BJ (cell line): ENCODE data around the gene LIX1L. TPM values are rescaled to one million over a fixed set of nuclear protein-coding genes. Genes with fewer than 3 reads are reported as not detected.
A peak's percentile ranks its signal among the peaks of the same experiment; 100 is the strongest.
"Not testable (repeated sequence)": the region's sequence is repeated elsewhere in the genome, so short reads cannot be mapped to it uniquely, and the experiment has no call there.

Experiments used
- CTCF ChIA-PET: fragments of 350-600 bp; formaldehyde crosslinking; extraction: SDS; loops from one replicate; lab custom pipeline; 2021; ENCODE audit warnings: antibody characterized with exemption, inconsistent platforms; lab: Yijun Ruan, JAX
- POLR2A ChIA-PET: fragments of 300-600 bp; sonication (Branson Sonifier 250); formaldehyde crosslinking; extraction: SDS; loops from one replicate; lab custom pipeline; 2021; ENCODE audit warnings: antibody characterized with exemption; lab: Charles Lee
- DNase-seq: peaks from one replicate; pipeline ENCODE4 v3.0.0-alpha.2; 2011; ENCODE audit warnings: low read depth
- H3K27me3 ChIP-seq: 2 replicates; pipeline ENCODE4 v1.6.0; 2011; ENCODE audit warnings: low read length; ENCODE audit not compliant: control insufficient read depth, insufficient read depth
- H3K36me3 ChIP-seq: 2 replicates; pipeline ENCODE4 v1.5.1; 2011; ENCODE audit warnings: low read length; ENCODE audit not compliant: control insufficient read depth, insufficient read depth
- H3K4me3 ChIP-seq: 2 replicates; pipeline ENCODE4 v1.5.1; 2011; ENCODE audit warnings: low read depth, mild to moderate bottlenecking, control low read depth, low read length
- polyA plus RNA-seq: library from polyadenylated mRNA; depleted of rRNA; stranded (reverse); fragments of >200 nt; gene quantifications from 2 replicates; pipeline ENCODE4 v1.2.3, GENCODE V29; 2011
- TF ChIP-seq, protein P1 (sequence below): IDR thresholded peaks from 2 replicates; pipeline ENCODE4 v1.5.1; 2011; ENCODE audit warnings: low read depth, mild to moderate bottlenecking, control low read depth, inconsistent platforms, low read length, moderate library complexity; ENCODE audit not compliant: insufficient read depth

LIX1L gene
- polyA plus RNA-seq, 1 experiment: 35.1 TPM

DNA sequence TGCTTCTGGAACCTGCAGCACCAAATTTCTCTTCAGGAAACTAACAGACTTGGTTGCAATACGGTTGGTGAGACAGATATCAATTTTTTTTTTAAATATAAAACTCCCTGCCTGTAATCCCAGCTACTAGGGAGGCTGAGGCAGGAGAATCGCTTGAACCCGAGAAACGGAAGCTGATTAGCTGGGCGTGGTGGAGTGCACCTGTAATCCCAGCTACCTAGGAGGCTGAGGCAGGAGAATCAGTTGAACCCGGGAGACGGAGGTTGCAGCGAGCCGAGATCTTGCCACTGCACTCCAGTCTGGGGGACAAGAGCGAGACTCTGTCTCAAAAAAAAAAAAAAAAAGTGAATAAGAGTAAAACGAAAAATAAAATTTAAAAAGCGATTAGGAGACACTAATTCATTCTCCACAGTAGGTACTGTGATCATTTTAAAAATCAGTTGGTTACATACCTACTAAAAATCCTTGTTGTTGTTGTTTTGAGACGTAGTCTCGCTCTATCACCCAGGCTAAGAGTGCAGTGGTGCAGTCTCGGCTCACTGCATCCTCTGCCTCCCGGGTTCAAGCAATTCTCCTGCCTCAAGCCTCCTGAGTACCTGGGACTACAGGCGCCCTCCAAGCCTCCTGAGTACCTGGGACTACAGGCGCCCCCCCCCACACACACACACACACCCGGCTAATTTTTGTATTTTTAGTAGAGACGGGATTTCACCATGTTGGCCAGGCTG lies 29.7 kb downstream of the LIX1L start:
- POLR2A ChIA-PET: interaction anchor here (0.6 to 1.1 kb wide), 5 partner anchors 8 to 89 kb away, joined by 3 to 5 read pairs (median 5); partner anchors contain the start of genes LIX1L and PEX11B
- Histone ChIP-seq H3K4me3 (peak overlapping the region; percentile 66), H3K27me3 (no peaks in the 10 kb centered on the region), H3K36me3 (peaks cover 7% of the 10 kb centered on the region)
- no peak for DNase-seq
- TF ChIP-seq, protein P1, sequence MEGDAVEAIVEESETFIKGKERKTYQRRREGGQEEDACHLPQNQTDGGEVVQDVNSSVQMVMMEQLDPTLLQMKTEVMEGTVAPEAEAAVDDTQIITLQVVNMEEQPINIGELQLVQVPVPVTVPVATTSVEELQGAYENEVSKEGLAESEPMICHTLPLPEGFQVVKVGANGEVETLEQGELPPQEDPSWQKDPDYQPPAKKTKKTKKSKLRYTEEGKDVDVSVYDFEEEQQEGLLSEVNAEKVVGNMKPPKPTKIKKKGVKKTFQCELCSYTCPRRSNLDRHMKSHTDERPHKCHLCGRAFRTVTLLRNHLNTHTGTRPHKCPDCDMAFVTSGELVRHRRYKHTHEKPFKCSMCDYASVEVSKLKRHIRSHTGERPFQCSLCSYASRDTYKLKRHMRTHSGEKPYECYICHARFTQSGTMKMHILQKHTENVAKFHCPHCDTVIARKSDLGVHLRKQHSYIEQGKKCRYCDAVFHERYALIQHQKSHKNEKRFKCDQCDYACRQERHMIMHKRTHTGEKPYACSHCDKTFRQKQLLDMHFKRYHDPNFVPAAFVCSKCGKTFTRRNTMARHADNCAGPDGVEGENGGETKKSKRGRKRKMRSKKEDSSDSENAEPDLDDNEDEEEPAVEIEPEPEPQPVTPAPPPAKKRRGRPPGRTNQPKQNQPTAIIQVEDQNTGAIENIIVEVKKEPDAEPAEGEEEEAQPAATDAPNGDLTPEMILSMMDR: no peak
- CTCF ChIA-PET: interaction anchor here (0.8 to 1.8 kb wide), 21 partner anchors 12 to 104 kb away, joined by 3 to 12 read pairs (median 4); partner anchors contain the start of genes ANKRD34A, ANKRD35, ITGA10 and PIAS3

DNA sequence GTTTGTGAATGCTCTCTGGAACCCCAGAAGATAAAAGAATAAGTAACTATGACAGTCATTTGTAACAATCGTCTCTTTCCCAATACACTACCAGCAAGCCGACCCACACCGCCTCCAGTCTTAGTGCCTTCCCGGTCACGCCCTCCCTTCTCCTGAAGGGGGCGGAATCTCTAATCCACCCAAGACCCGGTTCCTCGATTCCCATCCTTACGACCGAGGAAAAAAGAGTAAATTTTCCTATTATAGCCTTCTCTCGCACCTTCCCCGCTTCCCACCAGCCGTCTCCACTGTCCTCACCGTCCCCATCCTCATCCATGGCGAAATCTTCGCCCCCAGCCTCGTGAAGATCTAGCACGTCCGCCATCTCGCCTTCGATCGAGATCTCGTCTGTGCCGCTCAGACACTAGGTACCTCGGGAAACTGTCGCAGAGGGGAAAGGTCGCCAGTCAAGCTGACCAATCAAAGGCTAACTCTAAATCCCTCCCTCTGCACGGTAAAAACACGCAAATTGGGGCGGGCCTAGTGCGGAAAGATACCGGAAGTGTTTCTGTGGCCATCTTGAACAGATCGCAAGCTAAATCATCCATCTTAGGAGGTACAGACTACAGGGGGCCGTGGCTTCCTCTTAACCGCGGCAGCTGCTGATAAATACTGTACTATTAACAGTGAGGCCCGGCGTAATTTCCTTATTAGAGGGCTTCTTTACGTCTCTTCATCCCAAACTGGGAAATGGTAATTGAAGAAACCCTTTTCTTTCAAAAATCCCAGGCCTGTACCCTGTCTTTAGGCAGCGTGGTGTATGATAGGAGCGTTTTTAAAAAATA lies 30.5 kb downstream of the LIX1L start, which contains the start of gene RBM8A:
Gene RBM8A, minus strand, starts transcription at position 422 of the 824 bp plus-strand sequence. Its CDS starts 58 bp downstream, at position 364.
- H3K36me3 ChIP-seq: peaks cover 7% of the 10 kb centered on the region
- ChIA-PET POLR2A (interaction anchor here (0.6 to 1.1 kb wide), 6 partner anchors 8 to 90 kb away, joined by 3 to 5 read pairs (median 4); partner anchors contain the start of genes LIX1L and PEX11B), CTCF (interaction anchor here (0.7 to 1.8 kb wide), 22 partner anchors 13 to 105 kb away, joined by 3 to 12 read pairs (median 4); partner anchors contain the start of genes ANKRD34A, ANKRD35, ITGA10 and LIX1L)
- peak; percentile 96 for DNase-seq
- no peaks in the 10 kb centered on the region for H3K27me3 ChIP-seq
- TF ChIP-seq, protein P1: peak; percentile 78
- H3K4me3 ChIP-seq: peak within 1 kb of the TSS; percentile 66

DNA sequence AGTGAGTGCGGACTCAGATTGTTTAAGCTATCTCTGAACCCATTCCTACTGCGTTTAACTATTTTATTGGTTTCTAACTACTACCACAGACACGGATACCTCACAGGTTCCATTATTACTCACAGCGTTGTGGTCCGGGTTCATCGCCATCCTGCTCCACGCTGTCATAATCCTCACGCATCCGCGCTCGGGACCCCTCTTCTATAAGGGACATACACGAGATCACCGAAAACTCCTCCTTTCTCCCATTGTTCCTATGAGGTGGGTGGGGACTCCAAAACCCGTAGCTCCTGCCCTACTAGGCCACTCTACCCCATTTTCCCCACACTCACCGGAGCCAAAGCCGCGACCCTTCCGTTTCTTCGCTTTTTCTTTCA lies 31.1 kb downstream of the LIX1L start:
- H3K36me3 ChIP-seq: peaks cover 5% of the 10 kb centered on the region
- CTCF ChIA-PET: interaction anchor here (0.7 to 1.8 kb wide), 9 partner anchors 16 to 82 kb away, joined by 3 to 12 read pairs (median 6); partner anchors contain the start of genes ANKRD34A, LIX1L and POLR3GL
- no peaks in the 10 kb centered on the region for H3K27me3 ChIP-seq
- POLR2A ChIA-PET: interaction anchor here (0.8 to 1.1 kb wide), 3 partner anchors 31 to 54 kb away, joined by 3 to 5 read pairs (median 3); partner anchors contain the start of gene LIX1L
- H3K4me3 ChIP-seq: peak overlapping the region; percentile 66
- no peak for DNase-seq
- TF ChIP-seq, protein P1: no peak

DNA sequence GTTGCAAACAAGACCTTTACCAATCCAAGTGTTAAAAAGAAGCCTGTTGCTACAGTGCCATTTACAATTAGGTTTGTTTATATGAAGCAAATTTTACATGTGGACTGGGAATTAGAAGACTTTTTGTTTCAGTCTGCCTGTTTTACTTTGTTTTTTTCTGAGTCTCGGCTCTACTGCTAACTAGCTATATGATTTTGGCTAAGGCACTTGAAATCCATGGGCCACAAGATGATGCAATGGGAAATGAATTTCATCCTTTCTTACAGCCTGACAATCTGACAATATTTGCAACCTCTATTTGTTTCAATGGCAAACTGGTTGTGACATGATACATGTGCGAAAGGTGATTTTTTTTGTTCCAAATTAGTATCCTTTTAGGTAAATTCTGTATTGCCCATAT lies 35.6 kb downstream of the LIX1L start:
- DNase-seq: no peak
- no peaks in the 10 kb centered on the region for H3K27me3 ChIP-seq
- TF ChIP-seq, protein P1: no peak
- CTCF ChIA-PET: interaction anchor here (1.4 to 3.1 kb wide), 2 partner anchors 30 to 77 kb away, joined by 4 to 20 read pairs; partner anchors contain the start of gene NUDT17
- H3K4me3 ChIP-seq: no peak overlapping the region
- peaks cover 5% of the 10 kb centered on the region for H3K36me3 ChIP-seq
- POLR2A ChIA-PET: interaction anchor here (1.1 kb wide), 1 partner anchor 21 kb away, joined by 3 read pairs; no protein-coding TSS in a partner anchor

DNA sequence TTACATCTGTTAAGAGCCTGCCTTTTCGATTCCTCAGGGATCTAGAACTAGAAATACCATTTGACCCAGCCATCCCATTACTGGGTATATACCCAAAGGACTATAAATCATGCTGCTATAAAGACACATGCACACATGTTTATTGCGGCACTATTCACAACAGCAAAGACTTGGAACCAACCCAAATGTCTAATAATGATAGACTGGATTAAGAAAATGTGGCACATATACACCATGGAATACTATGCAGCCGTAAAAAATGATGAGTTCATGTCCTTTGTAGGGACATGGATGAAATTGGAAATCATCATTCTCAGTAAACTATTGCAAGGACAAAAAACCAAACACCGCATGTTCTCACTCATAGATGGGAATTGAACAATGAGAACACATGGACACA lies 37.5 kb downstream of the LIX1L start:
- H3K36me3 ChIP-seq, POLR2A ChIA-PET, DNase-seq, H3K4me3 ChIP-seq, CTCF ChIA-PET, H3K27me3 ChIP-seq: not testable (repeated sequence)
